ENCODE results near the gene CEMP1.
A peak's percentile ranks its signal among the peaks of the same experiment; 100 is the strongest.
"Not testable (repeated sequence)": the region's sequence is repeated elsewhere in the genome, so short reads cannot be mapped to it uniquely, and the experiment has no call there.

The CEMP1 gene

GRCh38 chr16:2531371-2531695 is at the start of gene CEMP1:
Gene CEMP1 (minus strand): TSS chr16:2531408. CDS start chr16:2531073, 335 bp downstream.
- no peak for DNase-seq

- DNase-seq = not testable (repeated sequence)
Observed at GRCh38 chr16:2580818-2581217, 49.6 kb upstream of the CEMP1 start.

- not testable (repeated sequence) for DNase-seq
Observed at GRCh38 chr16:2580143-2580542, 48.9 kb upstream of the CEMP1 start.

- not testable (repeated sequence) for DNase-seq
Observed at GRCh38 chr16:2578905-2579304, 47.7 kb upstream of the CEMP1 start.

GRCh38 chr16:2577044-2577443 is 45.8 kb upstream of the CEMP1 start:
- DNase-seq = not testable (repeated sequence)

GRCh38 chr16:2575839-2576238 is 44.6 kb upstream of the CEMP1 start:
- DNase-seq = not testable (repeated sequence)

- not testable (repeated sequence) for DNase-seq
Observed at GRCh38 chr16:2572704-2573103, 41.5 kb upstream of the CEMP1 start.

- not testable (repeated sequence) for DNase-seq
Observed at GRCh38 chr16:2568573-2568972, 37.4 kb upstream of the CEMP1 start.

- DNase-seq = not testable (repeated sequence)
Observed at GRCh38 chr16:2567506-2567905, 36.3 kb upstream of the CEMP1 start.

GRCh38 chr16:2560798-2561133 is 29.6 kb upstream of the CEMP1 start:
- DNase-seq = not testable (repeated sequence)

- not testable (repeated sequence) for DNase-seq
Observed at GRCh38 chr16:2560131-2560797, 29.1 kb upstream of the CEMP1 start.

GRCh38 chr16:2557150-2557549 is 25.9 kb upstream of the CEMP1 start:
- not testable (repeated sequence) for DNase-seq

- DNase-seq = not testable (repeated sequence)
Observed at GRCh38 chr16:2554709-2555425, 23.7 kb upstream of the CEMP1 start.

- not testable (repeated sequence) for DNase-seq
Observed at GRCh38 chr16:2551420-2551889, 20.2 kb upstream of the CEMP1 start.

GRCh38 chr16:2550283-2550878 is 19.2 kb upstream of the CEMP1 start:
- not testable (repeated sequence) for DNase-seq

- not testable (repeated sequence) for DNase-seq
Observed at GRCh38 chr16:2543771-2544170, 12.6 kb upstream of the CEMP1 start.

GRCh38 chr16:2541409-2541808 is 10.2 kb upstream of the CEMP1 start:
- DNase-seq = not testable (repeated sequence)

GRCh38 chr16:2540912-2541311 is 9.7 kb upstream of the CEMP1 start:
- not testable (repeated sequence) for DNase-seq

GRCh38 chr16:2539845-2540458 is 8.7 kb upstream of the CEMP1 start:
- not testable (repeated sequence) for DNase-seq

GRCh38 chr16:2539192-2539844 is 8.1 kb upstream of the CEMP1 start:
- not testable (repeated sequence) for DNase-seq

GRCh38 chr16:2537451-2538379 is 6.5 kb upstream of the CEMP1 start, which contains the start of gene PDPK1:
Gene PDPK1 (plus strand): TSS chr16:2538021. CDS start chr16:2538113, 92 bp downstream.
- DNase-seq = peak; percentile 99

GRCh38 chr16:2535625-2536013 is 4.4 kb upstream of the CEMP1 start:
- no peak for DNase-seq

All from NCI-H69 (cell line).